GM21381 (cell line): ENCODE measurements around the gene GJD2.

Experiments
- ATAC-seq: cut with Tn5 transposase; IDR thresholded peaks from one replicate; pipeline ENCODE4 v1.9.1; 2021; ENCODE audit warnings: mild to moderate bottlenecking, moderate library complexity; ENCODE audit not compliant: unreplicated experiment

Gene GJD2

GRCh38 chr15:34773917-34774316 lies 19.1 kb upstream of the GJD2 start:
- no peak for ATAC-seq

GRCh38 chr15:34773013-34773412 lies 18.2 kb upstream of the GJD2 start:
- no peak for ATAC-seq

GRCh38 chr15:34772312-34772711 lies 17.5 kb upstream of the GJD2 start:
- no peak for ATAC-seq

- no peak for ATAC-seq
Observed at GRCh38 chr15:34769711-34770110, 14.9 kb upstream of the GJD2 start.

- ATAC-seq, result no peak
Observed at GRCh38 chr15:34768530-34768929, 13.7 kb upstream of the GJD2 start.

- no peak for ATAC-seq
Observed at GRCh38 chr15:34765741-34766140, 10.9 kb upstream of the GJD2 start.

- no peak for ATAC-seq
Observed at GRCh38 chr15:34760909-34761308, 6.1 kb upstream of the GJD2 start.

GRCh38 chr15:34759992-34760391 lies 5.2 kb upstream of the GJD2 start:
- no peak for ATAC-seq

- ATAC-seq, result no peak
Observed at GRCh38 chr15:34759347-34759746, 4.5 kb upstream of the GJD2 start.

- no peak for ATAC-seq
Observed at GRCh38 chr15:34757262-34757661, 2.5 kb upstream of the GJD2 start.

GRCh38 chr15:34755419-34755773 lies 598 bp upstream of the GJD2 start:
- no peak for ATAC-seq

GRCh38 chr15:34754171-34754601 lies 612 bp downstream of the GJD2 start:
- ATAC-seq, result no peak

GRCh38 chr15:34753236-34753894 lies 1.4 kb downstream of the GJD2 start:
- ATAC-seq, result no peak

GRCh38 chr15:34749691-34750090 lies 5.1 kb downstream of the GJD2 start:
- no peak for ATAC-seq

- ATAC-seq, result no peak
Observed at GRCh38 chr15:34739346-34739745, 15.5 kb downstream of the GJD2 start.

GRCh38 chr15:34738002-34738401 lies 16.8 kb downstream of the GJD2 start:
- ATAC-seq, result no peak

- ATAC-seq, result no peak
Observed at GRCh38 chr15:34737477-34737876, 17.3 kb downstream of the GJD2 start.

GRCh38 chr15:34734303-34734702 lies 20.5 kb downstream of the GJD2 start:
- ATAC-seq, result no peak

- ATAC-seq, result no peak
Observed at GRCh38 chr15:34733621-34734020, 21.2 kb downstream of the GJD2 start.

GRCh38 chr15:34732430-34732829 lies 22.4 kb downstream of the GJD2 start:
- no peak for ATAC-seq

- ATAC-seq, result no peak
Observed at GRCh38 chr15:34730701-34731100, 24.1 kb downstream of the GJD2 start.

GRCh38 chr15:34729886-34730285 lies 24.9 kb downstream of the GJD2 start:
- ATAC-seq, result no peak

GRCh38 chr15:34729056-34729455 lies 25.7 kb downstream of the GJD2 start:
- ATAC-seq, result no peak
